GF-D8 (cell line): ENCODE measurements around the gene C1orf210.
A peak's percentile ranks its signal among the peaks of the same experiment; 100 is the strongest.

Source experiments
- DNase-seq: peaks from one replicate; lab custom pipeline; 2025; lab: John Stamatoyannopoulos, UW

C1orf210 gene

DNA sequence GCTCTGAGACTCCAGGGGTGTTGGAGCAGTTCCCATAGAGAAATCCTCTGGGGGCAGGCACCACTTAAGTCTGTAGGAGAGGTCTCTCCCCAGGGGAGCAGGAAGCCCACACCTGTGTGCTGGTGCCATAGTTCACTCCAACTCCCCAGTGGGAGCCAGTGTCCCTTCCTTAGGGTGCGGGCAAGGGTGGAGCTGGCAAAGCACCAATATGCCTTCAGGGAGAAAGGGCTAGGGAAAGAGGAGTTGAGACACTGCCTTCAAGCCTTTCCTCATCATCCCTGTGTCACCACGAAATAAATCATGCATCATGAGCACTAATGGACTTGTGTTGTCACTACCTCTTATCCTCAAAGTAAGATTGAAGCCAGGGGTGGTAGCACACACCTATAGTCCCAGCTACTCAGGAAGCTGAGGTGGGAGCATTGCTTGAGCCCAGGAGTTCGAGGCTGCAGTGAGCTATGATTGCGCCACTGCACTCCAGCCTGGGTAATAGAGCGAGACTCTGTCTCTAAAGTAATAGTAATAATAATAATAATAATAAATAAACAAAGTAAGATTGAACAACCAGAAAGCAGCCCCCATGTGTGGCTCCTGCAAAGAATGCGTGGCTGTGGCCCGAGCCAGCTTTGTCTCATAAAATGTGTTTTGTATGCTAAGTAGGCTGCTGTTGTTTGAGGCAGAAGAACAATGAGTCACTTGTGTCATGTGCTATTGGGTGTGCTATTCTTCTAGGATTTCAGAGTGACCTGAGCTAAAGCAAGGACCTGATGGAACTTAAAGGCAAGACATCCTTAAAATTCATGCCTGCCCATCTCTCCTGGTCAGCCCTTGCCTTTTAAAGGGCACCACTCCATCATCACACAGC lies 8.7 kb upstream of the C1orf210 start:
- DNase-seq = no peak

DNA sequence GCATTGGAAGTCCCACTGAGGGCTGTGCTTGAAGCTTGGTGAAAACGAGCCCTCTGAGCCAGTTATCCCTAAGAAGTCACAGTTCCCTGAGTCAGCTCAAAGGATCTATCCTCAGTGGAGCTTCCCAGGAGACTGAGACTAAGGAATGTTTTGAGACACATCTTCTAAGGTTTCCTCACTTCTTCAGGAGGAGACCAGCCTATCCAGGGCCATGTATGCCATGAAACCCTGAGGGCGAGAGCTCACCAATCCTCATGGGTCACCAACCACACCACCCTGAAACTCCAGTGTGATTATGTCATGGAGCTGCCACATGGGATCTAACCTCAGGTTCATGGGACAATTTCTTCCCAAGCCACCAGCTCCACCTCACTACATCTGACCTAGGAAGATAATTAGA lies 7.8 kb upstream of the C1orf210 start:
- no peak for DNase-seq

- no peak for DNase-seq
These were observed 7.3 kb upstream of the C1orf210 start for GRCh38 chr1:43292679-43293078.

DNA sequence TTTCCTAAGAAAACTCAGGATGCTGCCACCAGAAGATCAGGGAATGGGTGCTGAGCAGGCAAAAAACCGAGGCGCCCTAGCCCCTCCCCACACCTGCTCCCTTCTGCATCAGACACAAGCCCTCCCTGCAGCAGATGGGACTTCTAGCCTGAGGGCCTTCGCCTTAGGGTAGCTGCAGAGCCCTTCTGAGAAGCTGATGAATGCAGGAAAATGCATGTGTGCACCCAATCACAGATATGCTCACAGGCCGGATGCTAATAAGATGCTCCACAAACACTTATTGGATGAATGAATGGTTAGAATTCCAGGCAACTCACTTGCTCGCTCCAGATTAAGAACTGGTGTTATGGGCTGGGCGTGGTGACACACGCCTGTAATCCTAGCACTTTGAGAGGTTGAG lies 6.8 kb upstream of the C1orf210 start:
- DNase-seq = no peak

GRCh38 chr1:43288785-43289706 lies 3.7 kb upstream of the C1orf210 start:
- no peak for DNase-seq

DNA sequence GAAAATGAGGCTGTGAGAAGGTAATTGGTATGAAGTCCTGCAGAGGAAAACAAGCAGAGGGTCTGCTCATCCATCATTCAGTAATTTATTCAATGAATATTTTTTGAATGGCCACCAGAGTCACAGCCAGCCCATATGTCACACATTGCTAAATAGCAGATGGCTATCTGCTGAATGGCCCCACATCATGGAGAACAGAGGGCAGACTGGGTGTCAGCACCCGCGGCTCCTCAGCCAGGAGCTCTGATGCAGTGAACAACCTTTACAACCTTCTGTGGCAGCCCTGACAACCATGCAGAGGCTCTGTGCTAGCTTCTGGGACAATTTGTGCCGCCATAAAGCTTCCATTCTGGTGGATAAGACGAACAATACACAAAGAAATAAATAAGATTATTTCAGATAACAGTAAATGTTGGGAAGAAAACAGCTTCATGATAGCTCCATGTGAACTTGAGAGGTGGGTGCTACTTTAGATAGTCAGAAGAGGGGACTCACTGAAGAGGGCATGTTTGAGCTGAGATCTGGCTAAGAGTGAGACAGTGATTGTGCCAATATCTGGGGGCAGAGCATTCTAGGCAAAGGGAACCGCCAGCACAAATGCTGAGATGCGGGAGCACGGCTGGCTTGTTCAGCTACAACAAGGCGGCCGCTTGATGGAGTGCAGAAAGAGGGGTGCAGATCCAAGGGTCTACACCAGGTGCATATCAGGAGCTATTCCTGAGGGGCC lies 2.8 kb upstream of the C1orf210 start:
- DNase-seq = no peak

- no peak for DNase-seq
These were observed 1.2 kb upstream of the C1orf210 start for GRCh38 chr1:43286533-43286932.

- no peak for DNase-seq
These were observed 734 bp upstream of the C1orf210 start for GRCh38 chr1:43286115-43286514.

DNA sequence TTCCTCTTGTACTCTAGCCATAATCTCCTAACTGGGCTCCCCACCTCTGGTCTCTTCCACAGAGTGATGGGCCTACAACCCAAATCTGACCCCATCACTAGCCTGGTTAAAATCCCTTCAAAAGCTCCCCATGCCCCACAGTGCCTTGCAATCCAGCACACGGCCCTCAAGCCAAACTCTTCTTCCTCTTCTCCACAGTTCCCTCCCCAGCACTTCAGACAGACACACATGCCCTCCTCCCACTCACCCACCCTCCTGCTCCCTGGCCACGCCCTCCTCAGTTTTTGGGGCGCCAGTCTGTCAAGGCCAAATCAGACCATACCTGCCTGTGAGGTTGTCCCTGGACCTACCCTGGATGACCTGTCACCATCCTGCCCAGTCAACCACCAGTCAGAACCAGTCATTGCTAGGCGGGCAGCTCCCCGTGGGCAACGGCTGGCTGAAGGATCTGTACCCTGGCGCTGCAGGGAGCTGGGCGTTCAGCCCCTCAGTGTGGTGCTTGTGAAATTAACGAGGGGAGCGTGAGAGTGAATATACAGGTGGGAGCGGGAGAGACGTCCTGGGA lies 753 bp downstream of the C1orf210 start:
- no peak for DNase-seq

DNA sequence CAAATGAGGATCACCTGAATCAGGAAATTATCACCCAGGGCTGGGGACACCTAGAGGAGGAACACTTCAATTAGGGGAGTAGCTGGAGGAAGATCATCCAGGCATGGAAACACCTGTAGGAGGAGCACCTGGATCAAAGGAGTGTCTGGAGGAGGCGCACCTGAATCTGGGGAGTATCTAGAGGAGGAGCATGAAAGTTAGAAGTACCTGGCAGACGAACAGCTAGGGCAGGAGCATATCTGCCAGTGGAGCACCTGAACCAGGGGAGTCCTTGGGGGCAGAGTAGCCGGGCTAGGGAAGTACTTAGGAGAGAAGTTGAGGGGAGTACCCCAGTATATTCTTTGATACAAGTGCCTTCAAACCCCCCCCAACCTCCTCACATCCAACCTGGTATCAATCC lies 1.3 kb downstream of the C1orf210 start:
- no peak for DNase-seq

DNA sequence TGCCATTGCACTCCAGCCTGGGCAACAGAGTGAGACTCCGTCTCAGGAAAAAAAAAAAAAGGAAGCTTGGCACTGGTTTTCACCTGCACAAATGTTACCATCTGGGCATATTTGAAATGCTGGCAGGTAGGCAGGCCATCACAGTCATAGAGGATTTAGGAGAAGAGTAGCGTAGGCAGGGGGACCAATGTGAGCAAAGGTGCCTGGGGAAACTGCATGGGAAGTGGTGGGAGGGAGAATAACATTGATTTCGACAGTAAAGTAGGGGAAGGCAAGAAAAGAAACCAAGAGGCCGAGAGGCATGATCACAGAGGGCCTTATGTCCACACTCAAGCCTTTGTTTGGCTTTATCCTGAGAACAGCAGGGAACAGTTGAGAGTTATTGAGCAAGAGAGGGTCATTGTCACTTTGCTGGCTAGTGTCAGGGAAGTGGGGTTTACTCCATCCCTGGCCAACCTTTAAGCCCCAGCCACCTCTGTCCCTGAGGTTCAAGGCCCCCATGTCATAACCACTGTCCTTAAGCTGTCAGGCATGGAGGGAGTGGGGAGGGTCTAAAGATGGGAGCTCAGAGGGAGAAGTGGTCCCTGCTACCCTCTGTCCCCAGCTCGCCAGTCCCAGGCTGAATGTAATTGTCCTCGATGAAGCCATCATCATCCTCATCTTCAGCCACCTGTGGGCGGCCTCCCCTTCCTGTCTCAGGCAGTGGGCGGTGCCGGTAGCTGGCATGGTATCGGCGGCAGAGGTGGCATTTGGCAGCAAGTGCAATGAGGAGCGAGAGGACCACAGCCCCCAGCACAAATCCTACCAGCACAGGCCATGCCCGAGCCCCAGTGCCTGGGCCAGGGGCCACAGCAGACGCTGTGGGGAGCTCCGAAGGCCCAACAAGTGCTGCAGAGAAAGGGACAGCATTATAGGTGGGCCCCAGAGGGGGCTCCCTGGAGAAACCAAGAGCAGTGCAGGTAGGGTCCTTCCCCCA lies 2.9 kb downstream of the C1orf210 start:
- DNase-seq = no peak

GRCh38 chr1:43280692-43281091 lies 4.7 kb downstream of the C1orf210 start:
- no peak for DNase-seq

- DNase-seq = no peak
These were observed 5.7 kb downstream of the C1orf210 start for GRCh38 chr1:43279666-43280065.

DNA sequence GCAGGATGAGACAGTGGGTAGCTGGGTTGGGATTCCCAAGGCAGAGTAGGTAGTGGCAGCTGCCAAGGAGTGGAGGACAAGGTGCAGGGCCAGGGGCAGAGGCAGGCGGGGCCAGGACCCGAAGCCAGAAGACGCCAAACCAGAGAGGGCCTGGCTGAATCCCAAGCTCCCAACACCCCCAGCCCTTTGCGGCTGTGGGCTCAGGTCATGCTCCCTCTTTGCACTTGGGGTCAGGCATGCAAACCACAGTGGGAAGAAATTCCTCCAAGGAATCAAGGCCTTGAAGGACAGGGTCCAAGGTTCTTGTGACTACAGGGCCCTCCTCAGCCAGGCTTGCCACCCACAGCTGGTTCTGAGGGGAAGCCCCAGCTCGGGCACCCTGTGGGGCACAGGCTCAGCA lies 6.2 kb downstream of the C1orf210 start:
- no peak for DNase-seq

DNA sequence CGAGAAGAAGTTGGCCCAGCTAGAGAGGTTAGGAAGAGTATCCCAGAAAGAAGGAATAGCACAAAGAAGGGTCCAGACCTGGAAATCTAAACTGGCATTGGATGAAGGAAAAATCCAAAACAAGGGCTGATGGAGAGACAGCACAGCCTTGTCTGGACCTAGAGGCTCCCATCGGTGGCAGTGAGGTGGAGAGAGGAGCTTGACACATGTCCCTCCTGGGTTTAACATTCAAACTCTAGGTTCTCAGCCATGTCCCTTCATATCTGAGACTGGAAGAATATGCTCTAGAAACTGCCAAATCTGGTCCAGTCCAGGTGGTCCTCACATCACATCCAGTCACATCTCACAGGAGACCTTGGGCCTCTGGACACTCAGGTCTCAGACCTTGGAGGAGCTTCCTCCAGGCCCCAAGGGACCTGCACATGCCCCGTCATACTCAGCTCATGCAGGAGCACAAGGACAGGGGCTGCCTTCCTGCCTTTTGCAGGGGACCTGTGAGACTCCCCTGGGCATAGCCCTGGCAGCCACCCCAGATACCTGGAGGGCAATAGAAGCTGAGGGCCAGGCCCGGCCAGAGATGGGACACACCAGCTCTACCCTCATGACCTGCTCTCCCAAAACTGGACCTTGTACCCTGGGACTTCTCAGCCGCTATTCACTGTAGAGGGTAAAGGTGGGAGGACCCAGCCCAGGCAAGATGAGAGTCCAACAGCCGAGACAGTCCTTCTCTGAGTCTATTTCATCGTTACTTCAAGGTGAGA lies 8.1 kb downstream of the C1orf210 start:
- no peak for DNase-seq

- DNase-seq = no peak
These were observed 8.7 kb downstream of the C1orf210 start for GRCh38 chr1:43276673-43277072.

DNA sequence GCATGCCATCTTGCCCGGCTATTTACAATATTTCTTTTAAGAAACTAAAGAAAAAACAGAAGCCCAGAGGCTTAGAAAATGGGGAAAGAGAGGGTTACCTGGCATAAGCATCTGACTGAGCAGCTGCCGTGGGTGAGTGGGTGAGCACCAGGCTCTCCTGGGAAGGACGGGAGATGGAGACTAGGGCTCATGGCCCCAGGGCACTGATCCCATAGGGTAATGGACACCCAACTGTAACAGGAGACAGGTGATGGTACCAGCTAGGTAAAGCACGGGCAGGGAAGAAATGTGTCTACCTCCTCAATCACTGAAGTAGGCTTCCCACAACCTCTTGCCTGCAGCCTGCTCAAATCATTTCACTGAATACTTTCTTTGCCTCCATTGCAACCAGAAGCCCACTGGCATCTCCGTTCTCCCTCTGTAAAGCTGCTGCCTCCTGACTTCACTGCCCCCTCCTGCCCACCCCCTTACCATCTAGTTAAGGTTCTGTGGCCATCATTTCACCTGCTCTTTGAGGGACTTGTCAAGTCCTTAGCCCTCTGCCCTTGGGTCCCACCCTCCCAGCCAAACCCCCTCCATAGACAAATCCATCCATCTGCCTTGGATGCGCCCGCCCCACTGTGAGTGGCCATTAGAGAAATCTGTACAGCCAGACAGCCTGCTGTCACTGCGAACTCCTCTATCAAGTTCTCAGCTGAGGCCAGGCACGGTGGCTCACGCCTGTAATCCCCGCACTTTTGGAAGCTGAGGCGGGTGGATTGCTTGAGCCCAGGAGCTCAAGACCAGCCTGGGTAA lies 9.4 kb downstream of the C1orf210 start:
- no peak for DNase-seq

- no peak for DNase-seq
These were observed 10.6 kb downstream of the C1orf210 start for GRCh38 chr1:43274804-43275180.

DNA sequence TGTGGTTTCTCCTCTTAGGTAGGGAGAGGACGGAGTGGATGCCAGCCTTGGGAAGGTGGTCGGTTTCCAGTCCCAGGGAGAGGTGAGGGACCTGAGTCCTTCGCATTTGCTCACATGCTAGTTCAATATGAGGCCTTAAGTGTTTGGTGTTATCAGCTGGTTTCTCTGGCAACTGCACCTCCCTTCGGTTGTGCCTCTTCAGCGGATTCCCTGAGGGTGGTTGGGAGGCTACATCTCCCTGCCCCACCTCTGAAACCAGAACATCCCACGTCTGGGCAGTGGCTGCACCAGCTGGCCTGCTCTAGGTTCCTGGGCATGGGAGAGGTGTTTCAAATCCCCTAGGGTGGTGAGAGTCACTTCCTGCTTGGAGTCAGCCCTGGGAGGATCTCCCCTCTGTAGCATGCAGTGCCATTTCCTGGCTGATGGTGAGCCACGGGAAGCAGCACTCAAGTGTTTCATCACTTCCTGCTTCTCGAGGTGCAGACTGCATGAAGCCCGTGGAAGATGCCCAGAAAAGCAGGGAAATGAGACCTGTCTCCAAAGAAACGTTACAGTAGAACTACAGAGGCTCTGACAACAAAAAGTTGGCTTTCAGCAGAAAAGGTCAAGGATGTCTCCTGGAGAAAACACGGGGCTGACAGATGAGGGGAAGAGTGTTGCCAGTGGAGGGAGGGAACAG lies 11.1 kb downstream of the C1orf210 start:
- peak; percentile 65 for DNase-seq
